ENCODE results near the gene TTYH3.
"Not testable (repeated sequence)": the region's sequence is repeated elsewhere in the genome, so short reads cannot be mapped to it uniquely, and the experiment has no call there.

Gene TTYH3

GRCh38 chr7:2631946-2632732 is at the start of gene TTYH3:
TSS of gene TTYH3 (plus strand) at chr7:2631986. CDS start at chr7:2632156, 170 bp downstream.
- no peak for DNase-seq

DNA sequence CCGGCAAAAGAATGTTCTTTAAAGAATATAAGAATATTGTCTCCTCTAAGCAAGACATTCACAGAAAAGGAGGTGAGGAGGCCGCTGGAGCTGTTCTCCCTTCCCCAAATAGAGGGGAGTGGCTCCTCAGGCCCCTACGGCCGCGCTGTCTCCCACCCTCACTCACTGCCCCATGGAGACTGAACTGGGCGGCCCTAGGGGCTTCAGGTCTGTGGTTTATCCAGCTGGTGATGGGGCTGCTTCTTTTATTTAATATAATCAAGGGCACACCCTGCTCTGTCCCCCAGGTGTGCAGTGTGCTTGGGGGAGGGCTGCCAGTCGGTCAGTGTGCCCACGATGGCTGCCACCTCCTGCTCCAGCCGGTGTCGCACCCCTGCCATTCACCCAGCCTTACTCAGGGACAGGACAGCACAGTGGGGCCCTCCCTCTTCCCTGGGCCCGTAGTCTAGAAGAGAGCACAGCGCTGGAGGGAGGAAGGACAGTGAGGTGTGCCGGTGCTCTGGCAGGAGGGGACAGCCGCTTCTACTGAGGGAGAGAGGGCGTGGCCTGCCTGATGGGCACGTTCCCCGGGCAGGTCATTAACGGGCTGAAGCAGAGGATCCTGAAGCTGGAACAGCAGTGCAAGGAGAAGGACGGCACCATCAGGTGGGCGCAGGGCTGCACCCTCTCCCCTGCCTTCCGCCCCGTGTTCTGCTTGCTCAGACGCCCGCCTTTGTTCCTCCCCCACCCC is 49.6 kb upstream of the TTYH3 start:
- DNase-seq = no peak

- no peak for DNase-seq
Observed at GRCh38 chr7:2583798-2584580, 47.8 kb upstream of the TTYH3 start.

- DNase-seq = no peak
Observed at GRCh38 chr7:2585446-2585845, 46.3 kb upstream of the TTYH3 start.

- no peak for DNase-seq
Observed at GRCh38 chr7:2586326-2587020, 45.3 kb upstream of the TTYH3 start.

DNA sequence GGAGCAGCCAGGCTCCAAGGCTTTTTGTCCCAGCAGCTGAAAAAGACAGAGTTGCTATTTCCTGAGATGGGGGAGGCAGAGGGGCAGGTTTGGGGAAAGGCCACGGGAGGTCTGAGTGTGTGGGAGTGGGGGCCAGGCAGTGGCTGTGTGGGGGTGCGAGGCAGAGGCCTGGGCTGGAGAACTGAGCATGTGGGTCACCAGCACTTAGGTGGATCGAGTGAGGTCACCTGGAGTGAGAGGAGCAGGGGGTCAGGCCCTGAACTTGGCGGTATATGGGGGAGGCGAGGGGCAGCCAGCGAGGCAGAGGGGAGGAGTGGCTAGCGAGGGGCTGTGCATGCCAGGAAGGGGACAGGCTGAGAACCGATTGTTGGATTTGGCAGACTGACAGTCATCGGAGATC is 44.7 kb upstream of the TTYH3 start:
- DNase-seq = no peak

- no peak for DNase-seq
Observed at GRCh38 chr7:2587778-2588177, 44.0 kb upstream of the TTYH3 start.

DNA sequence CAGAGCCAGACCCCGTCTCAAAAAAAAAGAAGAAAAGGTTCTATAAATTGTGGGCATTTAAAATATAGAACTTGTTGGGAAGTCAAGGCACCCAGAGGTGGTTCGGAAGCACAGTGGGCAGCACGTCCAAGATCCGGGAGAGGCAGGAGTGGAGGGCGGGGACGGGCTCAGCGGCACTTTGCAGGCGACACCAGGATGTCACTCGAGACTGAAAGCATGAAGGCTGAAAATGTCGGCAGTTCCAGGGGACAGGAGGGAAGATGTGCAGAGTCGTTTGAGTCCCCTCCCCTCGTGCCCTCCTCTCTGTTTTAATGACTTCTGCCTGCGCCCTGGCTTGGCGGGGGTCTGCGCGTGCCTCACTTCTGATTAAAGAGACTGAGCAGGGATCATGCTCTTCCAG is 42.4 kb upstream of the TTYH3 start:
- no peak for DNase-seq

GRCh38 chr7:2589941-2590340 is 41.8 kb upstream of the TTYH3 start:
- DNase-seq = not testable (repeated sequence)

- DNase-seq = no peak
Observed at GRCh38 chr7:2592375-2592865, 39.4 kb upstream of the TTYH3 start.

DNA sequence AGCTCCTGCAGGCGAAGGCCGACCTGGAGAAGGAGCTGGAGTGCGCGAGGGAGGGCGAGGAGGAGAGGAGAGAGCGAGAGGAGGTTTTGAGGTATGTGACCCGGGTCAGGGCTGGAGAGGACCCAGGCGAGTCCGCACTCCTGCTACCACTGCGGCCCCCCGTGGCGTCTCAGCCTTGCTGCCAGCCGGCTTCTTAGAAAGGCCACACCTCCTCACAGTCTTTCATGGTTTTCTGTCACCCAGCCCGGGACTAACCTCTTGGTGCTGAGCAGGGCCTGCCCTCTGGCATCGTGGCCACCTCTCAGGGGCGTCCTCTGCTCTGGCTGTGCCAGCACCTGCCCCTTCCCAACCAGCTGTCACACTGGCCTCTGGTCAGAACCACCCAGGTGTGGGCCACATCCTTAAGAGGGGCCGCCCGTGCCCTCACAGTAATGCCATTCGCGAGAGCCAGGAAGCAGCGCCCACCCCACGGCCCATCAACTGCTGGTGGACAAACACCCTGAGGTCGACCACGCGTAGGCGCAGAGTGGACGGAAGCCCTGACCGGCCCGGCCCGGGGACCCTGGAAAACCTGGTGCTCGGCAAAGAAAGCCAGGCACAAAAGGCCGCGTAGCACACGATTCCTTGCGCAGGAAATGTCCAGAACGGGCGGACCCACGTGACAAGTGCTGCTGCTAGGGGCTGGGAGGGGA is 38.6 kb upstream of the TTYH3 start:
- DNase-seq = no peak

DNA sequence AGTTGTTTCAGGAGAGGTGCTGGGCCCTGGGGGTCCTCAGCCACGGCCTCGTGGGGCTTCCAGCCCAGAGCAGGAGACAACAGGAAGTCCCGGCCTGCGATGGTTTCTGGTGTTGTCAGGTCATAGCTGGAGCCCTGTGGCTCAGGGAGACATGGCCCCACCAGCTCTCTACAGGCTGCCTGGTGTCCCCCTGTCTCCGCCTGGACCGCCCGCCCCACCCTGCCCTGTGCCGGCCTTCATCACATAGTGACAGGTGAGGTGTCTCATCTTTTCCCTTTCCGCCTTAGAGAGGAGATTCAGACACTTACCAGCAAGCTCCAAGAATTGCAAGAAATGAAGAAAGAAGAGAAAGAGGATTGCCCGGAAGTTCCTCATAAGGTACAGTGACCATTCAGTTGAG is 37.2 kb upstream of the TTYH3 start:
- no peak for DNase-seq

GRCh38 chr7:2595258-2595860 is 36.4 kb upstream of the TTYH3 start:
- DNase-seq = no peak

DNA sequence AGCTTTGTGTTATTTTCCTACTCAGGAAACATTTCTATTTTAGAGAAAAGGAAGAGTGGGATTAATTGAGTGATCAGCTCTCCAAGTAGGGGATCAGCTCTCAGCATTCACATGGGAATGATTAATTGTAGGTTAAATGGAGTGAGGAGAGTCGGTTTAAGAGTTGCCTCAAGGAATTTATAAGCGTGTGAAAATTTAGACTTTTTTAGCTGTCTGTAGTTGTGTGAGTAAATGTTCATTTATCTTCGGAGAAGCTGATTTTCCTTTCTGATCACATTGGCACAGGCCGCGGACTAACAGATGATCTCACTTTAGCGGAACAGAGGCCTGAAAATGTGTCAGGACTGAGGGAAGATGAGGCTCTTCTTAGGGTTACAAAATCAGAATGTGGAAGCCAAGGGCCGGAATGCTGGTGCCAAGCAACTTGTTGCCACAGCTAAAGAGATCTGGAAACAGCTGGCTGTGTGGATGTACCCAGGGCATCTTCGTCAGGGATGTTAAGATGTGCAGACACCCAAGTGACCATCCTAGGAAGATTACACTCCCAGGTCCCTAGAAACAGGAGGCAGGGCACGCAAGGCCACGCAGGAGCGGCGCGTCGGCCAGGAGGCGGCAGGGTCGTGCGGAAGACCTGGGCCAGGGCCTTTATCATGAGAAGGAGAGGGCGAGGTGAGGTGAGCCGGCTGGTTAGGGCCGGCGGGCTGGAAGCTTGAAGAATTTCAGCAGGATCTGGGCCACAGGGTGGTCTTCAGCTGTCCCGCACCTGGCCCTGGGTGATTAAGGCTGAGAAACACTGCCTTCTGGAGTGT is 35.1 kb upstream of the TTYH3 start:
- DNase-seq = no peak

- DNase-seq = no peak
Observed at GRCh38 chr7:2597273-2597640, 34.5 kb upstream of the TTYH3 start.

DNA sequence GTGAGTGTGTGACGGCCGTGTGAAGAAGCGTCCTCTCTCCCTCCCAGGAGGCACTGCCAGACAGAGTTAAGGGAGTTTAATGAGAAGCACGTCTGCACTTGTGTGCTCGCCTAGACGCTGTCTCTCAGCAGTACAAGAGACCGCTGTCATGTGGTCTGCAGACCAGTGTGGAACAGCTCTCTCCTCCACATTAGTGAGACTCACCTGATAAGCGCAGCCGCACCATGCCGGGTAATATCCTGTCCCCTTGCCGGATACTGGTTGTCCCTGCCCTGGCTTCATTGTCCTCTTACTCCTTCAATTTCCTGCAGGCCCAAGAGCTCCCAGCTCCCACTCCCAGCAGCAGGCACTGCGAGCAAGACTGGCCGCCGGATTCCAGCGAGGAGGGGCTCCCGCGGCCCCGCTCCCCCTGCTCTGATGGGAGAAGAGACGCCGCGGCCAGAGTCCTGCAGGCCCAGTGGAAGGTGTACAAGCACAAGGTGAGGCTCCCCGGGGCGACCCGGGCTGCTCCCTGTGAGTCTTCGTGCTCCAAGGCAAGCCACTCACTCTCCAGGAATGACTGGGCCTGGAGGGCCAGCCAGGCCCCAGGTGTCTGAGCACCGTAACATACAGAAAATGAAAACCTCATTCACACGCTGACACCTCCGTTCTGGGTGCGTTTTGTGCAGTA is 33.5 kb upstream of the TTYH3 start:
- no peak for DNase-seq

DNA sequence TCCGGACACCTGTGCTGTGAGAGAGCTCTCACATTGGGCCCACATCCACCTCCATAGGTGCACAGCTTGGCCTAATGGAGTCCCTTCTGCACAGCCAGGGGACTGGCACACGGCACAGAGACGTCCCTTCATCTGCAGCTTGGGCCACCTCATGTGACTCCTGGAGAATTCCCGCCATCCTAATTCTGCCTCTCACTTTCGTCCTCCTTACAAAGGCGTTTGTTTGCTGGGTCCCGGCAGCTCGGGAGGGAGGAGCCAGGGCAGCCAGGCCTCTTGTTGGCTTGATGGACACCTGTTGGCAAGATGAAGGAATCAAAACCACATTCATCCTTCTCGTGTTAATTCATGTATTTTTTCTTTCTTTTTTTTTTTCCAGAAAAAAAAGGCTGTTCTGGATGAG is 30.7 kb upstream of the TTYH3 start:
- DNase-seq = no peak

DNA sequence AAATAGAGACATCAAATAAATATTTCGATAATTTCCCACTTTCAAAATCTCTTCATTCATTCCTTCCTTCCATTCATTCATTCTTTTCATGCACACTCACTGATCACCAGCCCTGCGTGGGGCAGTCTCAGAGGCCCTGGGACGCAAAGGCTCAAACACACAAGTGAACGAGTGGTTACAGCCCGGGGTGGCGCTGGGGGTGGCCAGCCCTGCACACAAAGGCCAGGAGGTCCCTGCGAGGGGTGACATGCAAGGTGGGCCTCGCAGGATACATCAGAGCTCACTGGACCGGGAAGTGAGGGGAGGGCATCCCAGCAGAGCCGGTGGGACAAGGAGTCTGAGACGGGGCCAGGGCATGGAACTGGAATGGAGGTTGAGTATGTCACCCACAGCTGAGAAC is 29.9 kb upstream of the TTYH3 start:
- no peak for DNase-seq

- DNase-seq = no peak
Observed at GRCh38 chr7:2602406-2603043, 29.3 kb upstream of the TTYH3 start.
